Activated CD8-positive, alpha-beta T cell treated with anti-CD3 and anti-CD28 coated beads for 36 hours (primary cell): ENCODE results near the gene RASGRF2. TPM values are rescaled to one million over a fixed set of nuclear protein-coding genes. Genes with fewer than 3 reads are reported as not detected.

Source experiments
- ATAC-seq: fragments of 200-7000 bp; cut with Tn5 transposase; one replicate; pipeline ENCODE4 v1.10.0; 2021; ENCODE audit warnings: mild to moderate bottlenecking, moderate library complexity
- CTCF ChIA-PET: fragments of 350-600 bp; sonication (Branson Sonifier 250); formaldehyde crosslinking; loops from one replicate; lab custom pipeline; 2021; ENCODE audit warnings: antibody characterized with exemption; lab: Charles Lee
- POLR2A ChIA-PET: fragments of 350-600 bp; sonication (Branson Sonifier 250); formaldehyde crosslinking; loops from one replicate; lab custom pipeline; 2021; ENCODE audit warnings: antibody characterized with exemption; lab: Charles Lee
- DNase-seq: peaks from one replicate; pipeline ENCODE4 v3.0.0-alpha.2; 2020
- H3K27ac Mint-ChIP-seq: one replicate; pipeline ENCODE4 v1.8.0; 2021; ENCODE audit warnings: mild to moderate bottlenecking, mixed read lengths
- H3K27me3 Mint-ChIP-seq: one replicate; pipeline ENCODE4 v1.8.0; 2021; ENCODE audit warnings: mixed read lengths
- H3K36me3 Mint-ChIP-seq: one replicate; pipeline ENCODE4 v1.8.0; 2021; ENCODE audit warnings: low read depth, mixed read lengths
- H3K4me1 Mint-ChIP-seq: one replicate; pipeline ENCODE4 v1.8.0; 2021; ENCODE audit warnings: low read depth, mixed read lengths
- H3K4me3 Mint-ChIP-seq: one replicate; pipeline ENCODE4 v1.8.0; 2021; ENCODE audit warnings: mild to moderate bottlenecking, moderate library complexity, mixed read lengths
- H3K9me3 Mint-ChIP-seq: one replicate; pipeline ENCODE4 v1.8.0; 2021; ENCODE audit warnings: mixed read lengths
- CTCF ChIP-seq: fragments of 200-600 bp; IDR thresholded peaks from one replicate; pipeline ENCODE4 v1.8.0; 2022; ENCODE audit warnings: antibody characterized with exemption, mild to moderate bottlenecking
- intact Hi-C: fragments of 100-400 bp; cut with micrococcal nuclease; formaldehyde crosslinking; loops from one replicate; pipeline ENCODE4 v1.10.0; 2022
- total RNA-seq, 2 experiments: library from RNA; stranded (reverse); gene quantifications; one replicate each; pipeline ENCODE4 v1.2.3, GENCODE V29; 2021

Gene RASGRF2
- total RNA-seq, 2 experiments from 2014 or later: 14.9 to 15.8 TPM

- no peak for TF ChIP-seq CTCF
- POLR2A ChIA-PET: interaction anchor here (0.7 to 1.7 kb wide), 6 partner anchors 9 to 23 kb away, joined by 3 to 11 read pairs (median 4); no protein-coding TSS in a partner anchor
- CTCF ChIA-PET: interaction anchor here (0.8 to 2.8 kb wide), 5 partner anchors 9 to 122 kb away, joined by 3 to 9 read pairs (median 6); no protein-coding TSS in a partner anchor
- DNase-seq (no peak), ATAC-seq (no peak)
- H3K36me3 Mint-ChIP-seq: peaks cover 3% of the 10 kb centered on the region
- H3K4me3 Mint-ChIP-seq: no peak overlapping the region
- H3K27me3 Mint-ChIP-seq: no peaks in the 10 kb centered on the region
- intact Hi-C loops: no loop called here
- peaks cover 60% of the 10 kb centered on the region for H3K4me1 Mint-ChIP-seq
- H3K27ac Mint-ChIP-seq: peak overlapping the region; percentile 46
- H3K9me3 Mint-ChIP-seq: no peaks in the 10 kb centered on the region
These were observed 26.2 kb downstream of the RASGRF2 start for GRCh38 chr5:80986382-80986781.

GRCh38 chr5:80987078-80987766, 27.1 kb downstream of the RASGRF2 start:
- ChIA-PET CTCF (interaction anchor here (0.9 to 2.8 kb wide), 7 partner anchors 8 to 121 kb away, joined by 3 to 9 read pairs (median 6); no protein-coding TSS in a partner anchor), POLR2A (interaction anchor here (0.7 to 1.7 kb wide), 6 partner anchors 8 to 22 kb away, joined by 3 to 11 read pairs (median 4); no protein-coding TSS in a partner anchor)
- intact Hi-C loops: no loop called here
- no peak for TF ChIP-seq CTCF
- Mint-ChIP-seq H3K36me3 (peaks cover 3% of the 10 kb centered on the region), H3K9me3 (no peaks in the 10 kb centered on the region), H3K4me3 (no peak overlapping the region), H3K27ac (peak overlapping the region; percentile 86), H3K4me1 (peaks cover 60% of the 10 kb centered on the region), H3K27me3 (no peaks in the 10 kb centered on the region)
- DNase-seq (no peak), ATAC-seq (peak; percentile 26)

- no peak for DNase-seq
- POLR2A ChIA-PET: no interaction called here
- intact Hi-C loops: no loop called here
- no peaks in the 10 kb centered on the region for H3K9me3 Mint-ChIP-seq
- no peak for ATAC-seq
- H3K4me1 Mint-ChIP-seq: peaks cover 69% of the 10 kb centered on the region
- no peak overlapping the region for H3K27ac Mint-ChIP-seq
- no peak overlapping the region for H3K4me3 Mint-ChIP-seq
- peaks cover 3% of the 10 kb centered on the region for H3K36me3 Mint-ChIP-seq
- CTCF ChIA-PET: no interaction called here
- H3K27me3 Mint-ChIP-seq: no peaks in the 10 kb centered on the region
- no peak for TF ChIP-seq CTCF
These were observed 28.3 kb downstream of the RASGRF2 start for GRCh38 chr5:80988419-80988935.

GRCh38 chr5:80989883-80990282, 29.7 kb downstream of the RASGRF2 start:
- ATAC-seq (no peak), DNase-seq (no peak)
- no peak for TF ChIP-seq CTCF
- intact Hi-C loops: no loop called here
- no peaks in the 10 kb centered on the region for H3K27me3 Mint-ChIP-seq
- CTCF ChIA-PET: interaction anchor here (1.4 to 1.5 kb wide), 2 partner anchors 9 to 61 kb away, joined by 3 read pairs; no protein-coding TSS in a partner anchor
- peak overlapping the region; percentile 35 for H3K27ac Mint-ChIP-seq
- H3K9me3 Mint-ChIP-seq: no peaks in the 10 kb centered on the region
- POLR2A ChIA-PET: interaction anchor here (0.6 to 1.6 kb wide), 6 partner anchors 9 to 160 kb away, joined by 3 to 6 read pairs (median 4); no protein-coding TSS in a partner anchor
- no peak overlapping the region for H3K4me3 Mint-ChIP-seq
- peaks cover 78% of the 10 kb centered on the region for H3K4me1 Mint-ChIP-seq
- H3K36me3 Mint-ChIP-seq: peaks cover 3% of the 10 kb centered on the region
